NCI-H774 (cell line): ENCODE data around the gene TEX22.
"Not testable (repeated sequence)": the region's sequence is repeated elsewhere in the genome, so short reads cannot be mapped to it uniquely, and the experiment has no call there.

Source experiments
- DNase-seq: peaks from one replicate; lab custom pipeline; 2025; lab: John Stamatoyannopoulos, UW

Gene TEX22

GRCh38 chr14:105398044-105398725 is at the start of gene TEX22:
TSS of gene TEX22 (plus strand) at chr14:105398538. CDS start at chr14:105399341, 803 bp downstream.
- peak; percentile 79 for DNase-seq

GRCh38 chr14:105348945-105349699 is 49.2 kb upstream of the TEX22 start:
- no peak for DNase-seq

- DNase-seq: no peak
Measured at GRCh38 chr14:105349992-105350391, 48.3 kb upstream of the TEX22 start.

GRCh38 chr14:105350450-105351244 is 47.7 kb upstream of the TEX22 start:
- DNase-seq: no peak

GRCh38 chr14:105351410-105351809 is 46.9 kb upstream of the TEX22 start:
- no peak for DNase-seq

- DNase-seq: peak; percentile 84
Measured at GRCh38 chr14:105351920-105352851, 46.2 kb upstream of the TEX22 start.

- no peak for DNase-seq
Measured at GRCh38 chr14:105353136-105353535, 45.2 kb upstream of the TEX22 start.

- DNase-seq: no peak
Measured at GRCh38 chr14:105354541-105354940, 43.8 kb upstream of the TEX22 start.

GRCh38 chr14:105355049-105355575 is 43.2 kb upstream of the TEX22 start:
- no peak for DNase-seq

- DNase-seq: no peak
Measured at GRCh38 chr14:105355850-105356604, 42.3 kb upstream of the TEX22 start.

- no peak for DNase-seq
Measured at GRCh38 chr14:105356927-105357326, 41.4 kb upstream of the TEX22 start.

GRCh38 chr14:105357626-105358025 is 40.7 kb upstream of the TEX22 start:
- no peak for DNase-seq

- DNase-seq: no peak
Measured at GRCh38 chr14:105358140-105358846, 40.0 kb upstream of the TEX22 start.

GRCh38 chr14:105358943-105359342 is 39.4 kb upstream of the TEX22 start:
- DNase-seq: no peak

- not testable (repeated sequence) for DNase-seq
Measured at GRCh38 chr14:105361412-105361811, 36.9 kb upstream of the TEX22 start.

- no peak for DNase-seq
Measured at GRCh38 chr14:105363847-105364708, 34.3 kb upstream of the TEX22 start.

GRCh38 chr14:105365101-105365500 is 33.2 kb upstream of the TEX22 start:
- no peak for DNase-seq

- no peak for DNase-seq
Measured at GRCh38 chr14:105365681-105366080, 32.7 kb upstream of the TEX22 start.
